PC-9 (cell line): ENCODE data around the gene MBOAT7. TPM values are rescaled to one million over a fixed set of nuclear protein-coding genes. Genes with fewer than 3 reads are reported as not detected.
"Not testable (repeated sequence)": the region's sequence is repeated elsewhere in the genome, so short reads cannot be mapped to it uniquely, and the experiment has no call there.

ENCODE experiments used
- BruUV-seq: library from RNA; stranded (reverse); fragments of 400-500 nt; replicated peaks from 2 replicates; lab custom pipeline; 2021; lab: Mats Ljungman, UMichigan
- CTCF ChIA-PET: fragments of 300-600 bp; sonication (Branson Sonifier 250); formaldehyde crosslinking; loops from one replicate; lab custom pipeline; 2022; ENCODE audit warnings: antibody characterized with exemption; lab: Charles Lee
- POLR2A ChIA-PET: fragments of 300-600 bp; sonication (Branson Sonifier 250); formaldehyde crosslinking; loops from one replicate; lab custom pipeline; 2022; ENCODE audit warnings: antibody characterized with exemption; ENCODE audit not compliant: unreplicated experiment; lab: Charles Lee
- DNase-seq, 2 experiments: peaks; one replicate each; pipeline versions ENCODE4 v3.0.0 to v3.0.0-alpha.2; 2015 to 2022; ENCODE audit warnings: mixed read lengths in 1 of 2
- H2AFZ ChIP-seq: fragments of 200-600 bp; sonication (generic); 2 replicates; pipeline ENCODE4 v1.8.1; 2017; ENCODE audit warnings: antibody characterized with exemption
- H3F3A ChIP-seq: fragments of 200-600 bp; sonication (generic); 2 replicates; pipeline ENCODE4 v1.8.1; 2017; ENCODE audit warnings: antibody characterized with exemption, mild to moderate bottlenecking, low read depth; ENCODE audit not compliant: insufficient read depth
- H3K27ac ChIP-seq: fragments of 200-600 bp; sonication (generic); 2 replicates; pipeline ENCODE4 v1.6.1; 2016; ENCODE audit warnings: mixed run types
- H3K27me3 ChIP-seq: fragments of 200-600 bp; sonication (generic); 2 replicates; pipeline ENCODE4 v1.6.1; 2016; ENCODE audit warnings: low read depth, mixed run types; ENCODE audit not compliant: insufficient read depth
- H3K36me3 ChIP-seq: fragments of 200-600 bp; sonication (generic); 2 replicates; pipeline ENCODE4 v1.6.1; 2016; ENCODE audit warnings: low read depth, mixed run types
- H3K4me1 ChIP-seq: fragments of 200-600 bp; sonication (generic); replicated peaks from 2 replicates; pipeline ENCODE4 v1.6.1; 2016; ENCODE audit warnings: mixed run types; ENCODE audit not compliant: insufficient read depth
- H3K4me2 ChIP-seq: fragments of 200-600 bp; sonication (generic); 2 replicates; pipeline ENCODE4 v1.6.1; 2017; ENCODE audit warnings: mixed run types
- H3K4me3 ChIP-seq: fragments of 200-600 bp; sonication (generic); 2 replicates; pipeline ENCODE4 v1.6.1; 2016; ENCODE audit warnings: mixed run types
- H3K79me2 ChIP-seq: fragments of 200-600 bp; sonication (generic); 2 replicates; pipeline ENCODE4 v1.6.1; 2017; ENCODE audit warnings: low read depth, mixed run types
- H3K9me2 ChIP-seq: fragments of 200-600 bp; sonication (generic); 2 replicates; pipeline ENCODE4 v1.8.1; 2017; ENCODE audit warnings: mild to moderate bottlenecking; ENCODE audit not compliant: insufficient read depth
- H3K9me3 ChIP-seq: fragments of 200-600 bp; sonication (generic); 2 replicates; pipeline ENCODE4 v1.8.1; 2016; ENCODE audit warnings: low read depth; ENCODE audit not compliant: insufficient read depth
- H4K20me1 ChIP-seq: fragments of 200-600 bp; sonication (generic); 2 replicates; pipeline ENCODE4 v1.8.1; 2017; ENCODE audit not compliant: insufficient read depth
- intact Hi-C: fragments of 100-400 bp; cut with micrococcal nuclease; formaldehyde crosslinking; loops from one replicate; pipeline ENCODE4 v1.10.0; 2022; ENCODE audit not compliant: unreplicated experiment
- total RNA-seq: library from RNA; stranded (reverse); gene quantifications from 2 replicates; pipeline ENCODE4 v1.2.3, GENCODE V29; 2021

The MBOAT7 gene
- total RNA-seq, 1 experiment from 2014 or later, result 494 TPM

- ChIA-PET CTCF (interaction anchor here (0.7 kb wide), 1 partner anchor 418 kb away, joined by 6 read pairs; no protein-coding TSS in a partner anchor), POLR2A (interaction anchor here (0.6 kb wide), 1 partner anchor 35 kb away, joined by 3 read pairs; no protein-coding TSS in a partner anchor)
- H3K9me3 ChIP-seq, H3K4me3 ChIP-seq, H4K20me1 ChIP-seq, H3K4me1 ChIP-seq, BruUV-seq, H3K4me2 ChIP-seq, H3F3A ChIP-seq, DNase-seq, H3K36me3 ChIP-seq, H3K79me2 ChIP-seq, H3K27ac ChIP-seq, H3K9me2 ChIP-seq, H2AFZ ChIP-seq, intact Hi-C loops: not testable (repeated sequence)
- peaks cover 38% of the 10 kb centered on the region for H3K27me3 ChIP-seq
These were observed 34.0 kb upstream of the MBOAT7 start for GRCh38 chr19:54223277-54223936.

GRCh38 chr19:54222474-54223276, 33.3 kb upstream of the MBOAT7 start, which contains the start of gene LILRB3:
Gene LILRB3 (minus strand): TSS chr19:54223007. CDS start chr19:54222976, 31 bp downstream.
- peaks cover 34% of the 10 kb centered on the region for H3K27me3 ChIP-seq
- DNase-seq, H3K79me2 ChIP-seq, H3K9me3 ChIP-seq, BruUV-seq, H3K4me1 ChIP-seq, H3F3A ChIP-seq, H2AFZ ChIP-seq, H3K27ac ChIP-seq, H3K36me3 ChIP-seq, H3K4me3 ChIP-seq, intact Hi-C loops, H4K20me1 ChIP-seq, CTCF ChIA-PET, H3K9me2 ChIP-seq, H3K4me2 ChIP-seq: not testable (repeated sequence)
- POLR2A ChIA-PET, result interaction anchor here (0.6 kb wide), 1 partner anchor 35 kb away, joined by 3 read pairs; no protein-coding TSS in a partner anchor

GRCh38 chr19:54221947-54222346, 32.6 kb upstream of the MBOAT7 start:
- intact Hi-C loops, H3K79me2 ChIP-seq, H3K9me2 ChIP-seq, H3K36me3 ChIP-seq, POLR2A ChIA-PET, H3K4me3 ChIP-seq, H3K9me3 ChIP-seq, DNase-seq, H4K20me1 ChIP-seq, H2AFZ ChIP-seq, CTCF ChIA-PET, H3K27ac ChIP-seq, H3K4me1 ChIP-seq, BruUV-seq, H3K4me2 ChIP-seq, H3F3A ChIP-seq: not testable (repeated sequence)
- peaks cover 29% of the 10 kb centered on the region for H3K27me3 ChIP-seq

GRCh38 chr19:54219702-54220101, 30.3 kb upstream of the MBOAT7 start:
- CTCF ChIA-PET, result not testable (repeated sequence)

More at GRCh38 chr19:54219702-54220101, 30.3 kb upstream of the MBOAT7 start:
- H3K9me3 ChIP-seq, H2AFZ ChIP-seq, H3F3A ChIP-seq, H3K9me2 ChIP-seq, H4K20me1 ChIP-seq, H3K4me1 ChIP-seq, H3K4me3 ChIP-seq, H3K4me2 ChIP-seq, POLR2A ChIA-PET, DNase-seq, BruUV-seq, H3K36me3 ChIP-seq, H3K27ac ChIP-seq, H3K79me2 ChIP-seq: not testable (repeated sequence)
- peaks cover 12% of the 10 kb centered on the region; the same call in 1 of the 2 replicates for H3K27me3 ChIP-seq
- intact Hi-C loops, result loop anchor here (2.0 kb wide), 1 partner anchor 21 kb away; no protein-coding TSS in a partner anchor
